Esophagus muscularis mucosa (tissue), 4 donors: Measurements from ENCODE around the gene N4BP3. TPM values are rescaled to one million over a fixed set of nuclear protein-coding genes. Genes with fewer than 3 reads are reported as not detected.
"Not testable (repeated sequence)": the region's sequence is repeated elsewhere in the genome, so short reads cannot be mapped to it uniquely, and the experiment has no call there.

Experiments used
- DNase-seq: peaks from one replicate; pipeline ENCODE4 v3.0.0-alpha.2; 2017; ENCODE audit errors: extremely low spot score
- H3K27ac ChIP-seq, 4 donors: fragments of 200-600 bp; sonication (generic); replicated peaks in 1 of 4; 1 replicate in 3 of 4; 2 replicates in 1 of 4; pipeline ENCODE4 v1.5.1; 2016 to 2019; ENCODE audit warnings: mild to moderate bottlenecking in 1 of 4
- H3K27me3 ChIP-seq, 4 donors: fragments of 200-600 bp; sonication (generic); one replicate each; pipeline versions ENCODE4 v1.5.1 to v1.6.0; 2016 to 2019
- H3K36me3 ChIP-seq, 4 donors: fragments of 200-600 bp; sonication (generic); one replicate each; pipeline ENCODE4 v1.5.1; 2016 to 2019
- H3K4me1 ChIP-seq, 4 donors: fragments of 200-600 bp; sonication (generic); one replicate each; pipeline ENCODE4 v1.5.1; 2016 to 2019
- H3K4me3 ChIP-seq, 4 donors: fragments of 200-600 bp; sonication (generic); 1 replicate in 2 of 4; 2 replicates in 2 of 4; pipeline ENCODE4 v1.5.1; 2016 to 2019; ENCODE audit warnings: mild to moderate bottlenecking in 4 of 4, moderate library complexity in 1 of 4
- H3K9me3 ChIP-seq, 4 donors: fragments of 200-600 bp; sonication (generic); 1 replicate in 3 of 4; 2 replicates in 1 of 4; pipeline ENCODE4 v1.5.1; 2016 to 2019
- EP300 ChIP-seq: sonication (generic); formaldehyde crosslinking; IDR thresholded peaks from one replicate; pipeline ENCODE4 v1.6.1; 2017; ENCODE audit warnings: antibody characterized with exemption
- POLR2A ChIP-seq: fragments of 450-650 bp; IDR thresholded peaks from one replicate; pipeline ENCODE4 v1.6.1; 2017; ENCODE audit warnings: antibody characterized with exemption, moderate library complexity, mild to moderate bottlenecking, low read depth
- POLR2AphosphoS5 ChIP-seq, 2 donors: sonication (generic); formaldehyde crosslinking; IDR thresholded peaks; one replicate each; pipeline ENCODE4 v1.6.1; 2017; ENCODE audit warnings: antibody characterized with exemption in 2 of 2
- WGBS: methylation state at CpG from one replicate; pipeline ENCODE4 v1.1.5; 2018; 5-methylcytosine and 5-hydroxymethylcytosine counted together
- intact Hi-C: fragments of 100-400 bp; cut with DNase I; formaldehyde crosslinking; loops from one replicate; pipeline ENCODE4 v1.15.1; 2023
- total RNA-seq, 4 donors: library from RNA; depleted of rRNA; stranded (reverse); fragments of >200 nt; gene quantifications; one replicate each; pipeline versions ENCODE4 v1.1.0 to v1.2.1, GENCODE V29; 2016
- TF ChIP-seq, protein P1 (sequence below), 3 experiments: fragments of 200-600 bp in 2 of 3; fragments of 450-650 bp in 1 of 3; sonication (generic) in 2 of 3; IDR thresholded peaks; one replicate each; pipeline ENCODE4 v1.5.1; 2017 to 2019; ENCODE audit warnings: antibody characterized with exemption in 3 of 3, mild to moderate bottlenecking in 2 of 3, moderate library complexity in 1 of 3

Gene N4BP3
- total RNA-seq, 4 donors from 2014 or later = 1.7 to 4.3 (median 2.2) TPM

DNA sequence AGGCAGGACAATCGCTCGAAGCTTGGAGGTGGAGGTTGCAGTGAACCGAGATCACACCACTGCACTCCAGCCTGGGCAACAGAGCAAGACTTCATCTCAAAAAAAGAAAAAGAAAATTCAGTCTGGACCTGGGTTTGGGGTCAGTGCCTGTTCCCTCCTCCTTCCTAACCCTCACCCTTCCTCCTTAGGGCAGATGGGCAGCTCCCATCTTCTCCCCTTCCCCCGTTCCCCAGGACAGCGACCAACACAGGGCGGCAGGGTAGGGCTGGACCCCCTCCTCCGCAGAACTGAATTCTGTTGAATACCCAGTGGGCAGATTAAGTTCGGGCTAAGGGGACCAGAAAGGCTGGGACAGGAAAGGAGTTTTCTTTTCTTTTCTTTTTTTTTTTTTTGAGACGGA is 16.0 kb downstream of the N4BP3 start:
- no peak overlapping the region for H3K4me3 ChIP-seq
- H3K9me3 ChIP-seq = no peaks in the 10 kb centered on the region
- WGBS = 89% methylated on average over 9 of the region's 9 CpGs
- no peak for DNase-seq
- peaks cover 20 to 33% (median 20%) of the 10 kb centered on the region in 4 donors for H3K4me1 ChIP-seq
- peaks cover 7 to 13% (median 10%) of the 10 kb centered on the region in 4 donors for H3K36me3 ChIP-seq
- intact Hi-C loops = no loop called here
- no peak overlapping the region for H3K27ac ChIP-seq
- TF ChIP-seq, protein P1, sequence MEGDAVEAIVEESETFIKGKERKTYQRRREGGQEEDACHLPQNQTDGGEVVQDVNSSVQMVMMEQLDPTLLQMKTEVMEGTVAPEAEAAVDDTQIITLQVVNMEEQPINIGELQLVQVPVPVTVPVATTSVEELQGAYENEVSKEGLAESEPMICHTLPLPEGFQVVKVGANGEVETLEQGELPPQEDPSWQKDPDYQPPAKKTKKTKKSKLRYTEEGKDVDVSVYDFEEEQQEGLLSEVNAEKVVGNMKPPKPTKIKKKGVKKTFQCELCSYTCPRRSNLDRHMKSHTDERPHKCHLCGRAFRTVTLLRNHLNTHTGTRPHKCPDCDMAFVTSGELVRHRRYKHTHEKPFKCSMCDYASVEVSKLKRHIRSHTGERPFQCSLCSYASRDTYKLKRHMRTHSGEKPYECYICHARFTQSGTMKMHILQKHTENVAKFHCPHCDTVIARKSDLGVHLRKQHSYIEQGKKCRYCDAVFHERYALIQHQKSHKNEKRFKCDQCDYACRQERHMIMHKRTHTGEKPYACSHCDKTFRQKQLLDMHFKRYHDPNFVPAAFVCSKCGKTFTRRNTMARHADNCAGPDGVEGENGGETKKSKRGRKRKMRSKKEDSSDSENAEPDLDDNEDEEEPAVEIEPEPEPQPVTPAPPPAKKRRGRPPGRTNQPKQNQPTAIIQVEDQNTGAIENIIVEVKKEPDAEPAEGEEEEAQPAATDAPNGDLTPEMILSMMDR (IDR thresholded peaks at IDR 0.05) = no peak
- TF ChIP-seq POLR2AphosphoS5 (IDR thresholded peaks at IDR 0.05) = no peak
- no peak for TF ChIP-seq POLR2A
- no peak for TF ChIP-seq EP300
- no peaks in the 10 kb centered on the region for H3K27me3 ChIP-seq

- H3K27me3 ChIP-seq, H3K9me3 ChIP-seq, DNase-seq, intact Hi-C loops: not testable (repeated sequence)
- WGBS = 11% methylated on average over 11 of the region's 11 CpGs
- Histone ChIP-seq H3K4me1 (peaks cover 17 to 24% (median 20%) of the 10 kb centered on the region in 4 donors), H3K36me3 (peaks cover 10 to 21% (median 14%) of the 10 kb centered on the region in 4 donors), H3K27ac (peak overlapping the region; percentile 94 to 99 (median 95)), H3K4me3 (peak overlapping the region; percentile 75 to 88 (median 82))
These were observed 16.9 kb downstream of the N4BP3 start for GRCh38 chr5:178130234-178130575.

DNA sequence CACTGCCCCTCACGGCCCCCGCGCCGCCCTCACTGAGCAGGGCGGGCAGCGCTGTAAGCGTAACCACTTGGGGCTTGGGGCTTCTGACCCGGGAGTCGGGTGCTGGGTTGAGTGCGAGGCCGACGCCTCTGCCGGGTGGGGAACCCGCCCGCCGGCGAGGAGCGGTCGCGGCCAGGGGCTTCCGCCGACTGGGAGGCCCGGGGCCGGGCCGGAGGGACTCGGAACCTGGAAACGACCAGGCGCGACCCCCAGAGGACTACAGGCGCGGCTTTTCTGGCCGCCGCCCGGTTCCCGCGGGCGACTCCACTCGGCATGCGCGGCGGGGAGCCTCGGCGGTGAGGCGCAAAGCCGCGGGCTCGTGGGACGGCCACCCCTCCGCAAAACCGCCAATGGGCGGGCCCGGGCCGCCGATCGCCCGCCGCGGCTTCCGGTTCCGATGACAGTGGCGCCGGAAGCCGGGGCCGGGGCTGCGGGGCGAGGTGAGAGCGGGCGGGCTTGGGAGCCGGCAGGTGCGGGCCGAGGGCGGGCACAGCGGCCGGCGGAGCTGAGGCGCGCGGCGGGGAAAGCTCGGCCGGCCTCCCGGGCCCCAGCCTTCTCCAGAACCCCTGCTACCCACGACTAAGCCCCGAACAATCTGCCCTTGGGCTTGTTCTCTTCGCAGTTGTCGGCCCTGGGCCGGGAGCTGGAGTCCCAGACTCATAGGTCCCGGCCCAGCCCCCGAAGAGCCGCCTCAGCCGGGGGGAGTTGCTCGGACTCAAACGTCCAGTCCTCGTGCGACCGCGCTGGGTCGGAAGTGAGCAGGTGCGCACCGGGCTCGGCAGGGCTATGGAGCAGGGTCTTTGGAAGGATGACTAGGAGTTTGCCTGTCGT is 17.5 kb downstream of the N4BP3 start, which contains the start of gene RMND5B:
TSS of gene RMND5B (plus strand) at position 439 of the 870 bp plus-strand sequence. CDS start 7,106 bp downstream, outside the sequence.
- no peaks in the 10 kb centered on the region for H3K9me3 ChIP-seq
- TF ChIP-seq EP300 (no peak), POLR2AphosphoS5 (IDR thresholded peaks at IDR 0.05) (peak; percentile 70 to 87), POLR2A (peak; percentile 28)
- TF ChIP-seq, protein P1 (IDR thresholded peaks at IDR 0.05) = no peak
- WGBS = 0% methylated on average over 17 of the region's 102 CpGs
- no peak for DNase-seq
- H3K27ac ChIP-seq = peak within 1 kb of the TSS; percentile 94 to 99 (median 95)
- no peaks in the 10 kb centered on the region for H3K27me3 ChIP-seq
- peaks cover 17 to 20% (median 19%) of the 10 kb centered on the region in 4 donors for H3K4me1 ChIP-seq
- peaks cover 10 to 27% (median 19%) of the 10 kb centered on the region in 4 donors for H3K36me3 ChIP-seq
- intact Hi-C loops = no loop called here
- peak within 1 kb of the TSS; percentile 75 to 88 (median 82) for H3K4me3 ChIP-seq

GRCh38 chr5:178131446-178131996 is 18.2 kb downstream of the N4BP3 start:
- WGBS = 24% methylated on average over 10 of the region's 10 CpGs
- Histone ChIP-seq H3K27ac (peak overlapping the region; percentile 94 to 99 (median 95)), H3K36me3 (peaks cover 10 to 34% (median 26%) of the 10 kb centered on the region in 4 donors), H3K27me3 (no peaks in the 10 kb centered on the region), H3K9me3 (no peaks in the 10 kb centered on the region), H3K4me1 (peaks cover 17 to 20% (median 18%) of the 10 kb centered on the region in 4 donors), H3K4me3 (peak overlapping the region; percentile 75 to 88 (median 82))
- TF ChIP-seq, protein P1 (IDR thresholded peaks at IDR 0.05) = no peak
- no peak for TF ChIP-seq EP300
- no peak for DNase-seq
- intact Hi-C loops = no loop called here

GRCh38 chr5:178136990-178137389 is 23.7 kb downstream of the N4BP3 start:
- no peak for DNase-seq
- Histone ChIP-seq H3K27ac (no peak overlapping the region), H3K27me3 (no peaks in the 10 kb centered on the region), H3K9me3 (no peaks in the 10 kb centered on the region), H3K4me3 (no peak overlapping the region), H3K4me1 (peaks cover 3 to 5% (median 5%) of the 10 kb centered on the region in 4 donors), H3K36me3 (peaks cover 23 to 83% (median 65%) of the 10 kb centered on the region in 4 donors)
- TF ChIP-seq POLR2A = no peak
- TF ChIP-seq EP300 = no peak
- TF ChIP-seq POLR2AphosphoS5 (IDR thresholded peaks at IDR 0.05) = no peak
- TF ChIP-seq, protein P1 (IDR thresholded peaks at IDR 0.05) = no peak
- intact Hi-C loops = no loop called here
- 81% methylated on average over 10 of the region's 10 CpGs for WGBS
